T-helper 2 cell treated with Interferon-gamma antibody and Interleukin-4, amounts not matched to agents 5 μg/mL and 100 μg/mL, for 36 hours (primary cell): Measurements from ENCODE around the gene ZNF530.

Source experiments
- DNase-seq: peaks from one replicate; pipeline ENCODE4 v3.0.0; 2021; ENCODE audit warnings: low spot score
- H3K27ac Mint-ChIP-seq: one replicate; pipeline ENCODE4 v1.8.0; 2021; ENCODE audit warnings: mild to moderate bottlenecking, mixed read lengths
- H3K27me3 Mint-ChIP-seq: one replicate; pipeline ENCODE4 v1.8.0; 2021; ENCODE audit warnings: low read depth, mixed read lengths
- H3K36me3 Mint-ChIP-seq: one replicate; pipeline ENCODE4 v1.8.0; 2021; ENCODE audit warnings: low read depth, mixed read lengths
- H3K4me1 Mint-ChIP-seq: one replicate; pipeline ENCODE4 v1.8.0; 2021; ENCODE audit warnings: low read depth, mixed read lengths
- H3K4me3 Mint-ChIP-seq: one replicate; pipeline ENCODE4 v1.8.0; 2022; ENCODE audit warnings: mild to moderate bottlenecking, moderate library complexity, mixed read lengths
- H3K9me3 Mint-ChIP-seq: one replicate; pipeline ENCODE4 v1.8.0; 2021; ENCODE audit warnings: mixed read lengths

The ZNF530 gene

DNA sequence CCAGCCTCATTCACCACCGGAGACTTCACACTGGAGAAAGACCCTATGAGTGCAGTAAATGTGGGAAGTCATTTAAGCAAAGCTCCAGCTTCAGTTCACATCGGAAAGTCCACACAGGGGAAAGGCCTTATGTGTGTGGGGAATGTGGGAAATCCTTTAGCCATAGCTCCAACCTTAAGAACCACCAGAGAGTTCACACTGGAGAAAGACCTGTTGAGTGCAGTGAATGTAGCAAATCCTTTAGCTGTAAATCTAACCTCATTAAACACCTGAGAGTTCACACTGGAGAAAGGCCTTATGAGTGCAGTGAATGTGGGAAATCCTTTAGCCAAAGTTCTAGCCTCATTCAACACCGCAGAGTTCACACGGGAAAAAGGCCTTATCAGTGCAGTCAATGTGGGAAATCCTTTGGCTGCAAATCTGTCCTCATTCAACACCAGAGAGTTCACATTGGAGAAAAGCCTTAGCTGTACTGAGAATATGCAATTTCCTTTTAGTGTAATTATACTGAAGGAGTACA is 42.1 kb downstream of the ZNF530 start:
- Mint-ChIP-seq H3K36me3 (peaks cover 71% of the 10 kb centered on the region), H3K27me3 (no peaks in the 10 kb centered on the region), H3K9me3 (peaks cover 86% of the 10 kb centered on the region), H3K4me1 (no peaks in the 10 kb centered on the region), H3K27ac (no peak overlapping the region), H3K4me3 (no peak overlapping the region)
- DNase-seq, result no peak

GRCh38 chr19:57642396-57643046 is 42.8 kb downstream of the ZNF530 start:
- Mint-ChIP-seq H3K36me3 (peaks cover 64% of the 10 kb centered on the region), H3K27ac (no peak overlapping the region), H3K4me3 (no peak overlapping the region), H3K27me3 (no peaks in the 10 kb centered on the region), H3K9me3 (peaks cover 86% of the 10 kb centered on the region), H3K4me1 (no peaks in the 10 kb centered on the region)
- no peak for DNase-seq

DNA sequence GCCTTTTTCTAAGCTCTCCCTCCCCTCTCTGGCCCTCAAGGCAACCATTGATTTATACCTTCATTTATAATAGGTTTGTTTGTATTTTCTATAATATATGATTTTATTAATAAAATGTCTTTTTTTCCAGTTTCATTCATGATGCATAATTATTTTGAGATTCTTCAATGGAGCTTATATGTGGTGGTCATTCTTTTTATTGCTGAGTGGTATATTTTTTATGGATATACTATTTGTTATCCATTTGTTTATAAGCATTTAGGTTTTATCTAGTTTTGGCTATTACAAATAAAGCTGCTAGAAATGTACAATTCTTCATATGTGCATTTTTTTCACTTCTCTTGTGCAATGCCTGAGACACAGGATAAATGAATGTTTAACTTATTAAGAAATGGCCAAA is 44.0 kb downstream of the ZNF530 start:
- H3K36me3 Mint-ChIP-seq, result peaks cover 53% of the 10 kb centered on the region
- H3K27me3 Mint-ChIP-seq, result no peaks in the 10 kb centered on the region
- H3K4me1 Mint-ChIP-seq, result no peaks in the 10 kb centered on the region
- DNase-seq, result no peak
- no peak overlapping the region for H3K4me3 Mint-ChIP-seq
- peaks cover 89% of the 10 kb centered on the region for H3K9me3 Mint-ChIP-seq
- H3K27ac Mint-ChIP-seq, result no peak overlapping the region

- no peak overlapping the region for H3K4me3 Mint-ChIP-seq
- DNase-seq, result no peak
- H3K27me3 Mint-ChIP-seq, result no peaks in the 10 kb centered on the region
- no peaks in the 10 kb centered on the region for H3K4me1 Mint-ChIP-seq
- peaks cover 74% of the 10 kb centered on the region for H3K9me3 Mint-ChIP-seq
- peaks cover 6% of the 10 kb centered on the region for H3K36me3 Mint-ChIP-seq
- no peak overlapping the region for H3K27ac Mint-ChIP-seq
These were observed 48.8 kb downstream of the ZNF530 start for GRCh38 chr19:57648331-57649003.

DNA sequence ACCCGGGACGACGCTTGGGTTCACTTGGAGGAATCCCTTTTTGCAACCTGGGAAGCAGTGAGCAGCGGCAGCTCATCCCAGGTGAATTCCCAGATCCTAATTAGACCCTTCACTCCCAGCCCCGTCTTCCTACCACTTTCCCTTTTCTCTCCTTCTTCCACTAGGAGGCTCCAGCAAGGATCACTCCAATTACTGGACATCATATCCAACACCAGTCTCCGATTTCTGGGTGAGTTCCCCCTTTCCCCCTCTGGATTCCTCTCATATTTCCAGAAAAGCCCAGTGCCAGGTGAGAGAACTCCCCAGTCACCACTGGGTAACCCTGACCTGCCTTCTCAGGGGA is 51.9 kb downstream of the ZNF530 start:
- Mint-ChIP-seq H3K27me3 (no peaks in the 10 kb centered on the region), H3K27ac (no peak overlapping the region), H3K4me1 (no peaks in the 10 kb centered on the region), H3K36me3 (no peaks in the 10 kb centered on the region), H3K4me3 (no peak overlapping the region), H3K9me3 (peaks cover 81% of the 10 kb centered on the region)
- no peak for DNase-seq

- Mint-ChIP-seq H3K4me3 (no peak overlapping the region), H3K27ac (no peak overlapping the region), H3K4me1 (no peaks in the 10 kb centered on the region), H3K9me3 (peaks cover 72% of the 10 kb centered on the region), H3K36me3 (no peaks in the 10 kb centered on the region), H3K27me3 (no peaks in the 10 kb centered on the region)
- DNase-seq, result no peak
These were observed 54.0 kb downstream of the ZNF530 start for GRCh38 chr19:57653689-57654088.

DNA sequence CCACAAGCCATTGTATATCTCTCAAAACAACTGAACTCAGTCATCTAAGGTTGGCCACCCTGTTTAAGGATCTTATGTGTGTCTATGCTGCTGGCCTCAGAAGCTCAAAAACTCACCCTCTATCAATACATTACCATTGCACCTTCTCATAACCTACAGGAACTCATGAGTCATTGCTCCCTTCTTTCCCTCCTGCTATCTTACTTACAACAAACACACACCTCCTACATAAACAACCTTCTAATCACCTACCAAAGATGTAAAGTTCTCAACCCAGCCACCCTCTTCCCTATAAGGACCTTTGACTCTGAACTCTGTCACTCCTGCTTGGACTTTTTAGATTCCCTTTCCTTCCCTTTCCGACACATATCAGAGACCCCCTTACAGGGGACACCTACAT is 55.8 kb downstream of the ZNF530 start:
- DNase-seq, result no peak
- peaks cover 71% of the 10 kb centered on the region for H3K9me3 Mint-ChIP-seq
- no peaks in the 10 kb centered on the region for H3K36me3 Mint-ChIP-seq
- H3K4me1 Mint-ChIP-seq, result no peaks in the 10 kb centered on the region
- no peaks in the 10 kb centered on the region for H3K27me3 Mint-ChIP-seq
- H3K4me3 Mint-ChIP-seq, result no peak overlapping the region
- H3K27ac Mint-ChIP-seq, result no peak overlapping the region

GRCh38 chr19:57656346-57656745 is 56.7 kb downstream of the ZNF530 start:
- Mint-ChIP-seq H3K36me3 (no peaks in the 10 kb centered on the region), H3K4me3 (no peak overlapping the region), H3K27me3 (no peaks in the 10 kb centered on the region), H3K9me3 (peaks cover 73% of the 10 kb centered on the region), H3K27ac (no peak overlapping the region), H3K4me1 (no peaks in the 10 kb centered on the region)
- DNase-seq, result no peak
